Ascending aorta (tissue), 2 donors: ENCODE data around the gene GOPC. TPM values are rescaled to one million over a fixed set of nuclear protein-coding genes. Genes with fewer than 3 reads are reported as not detected.

Experiments
- DNase-seq, 2 donors: peaks; one replicate each; pipeline ENCODE4 v3.0.0-alpha.2; 2019; ENCODE audit warnings: low spot score in 2 of 2
- H3K27ac ChIP-seq, 2 donors: fragments of 200-600 bp; sonication (generic); one replicate each; pipeline ENCODE4 v1.5.1; 2016 to 2017; ENCODE audit warnings: mild to moderate bottlenecking in 1 of 2
- H3K27me3 ChIP-seq: fragments of 200-600 bp; sonication (generic); one replicate; pipeline ENCODE4 v1.5.1; 2017
- H3K36me3 ChIP-seq, 2 donors: fragments of 200-600 bp; sonication (generic); one replicate each; pipeline ENCODE4 v1.5.1; 2016
- H3K4me1 ChIP-seq, 2 donors: fragments of 200-600 bp; sonication (generic); one replicate each; pipeline ENCODE4 v1.5.1; 2016 to 2017; ENCODE audit warnings: mild to moderate bottlenecking in 1 of 2
- H3K4me3 ChIP-seq, 2 donors: fragments of 200-600 bp; sonication (generic); one replicate each; pipeline ENCODE4 v1.5.1; 2016 to 2017; ENCODE audit warnings: mild to moderate bottlenecking in 1 of 2
- H3K9me3 ChIP-seq, 2 donors: fragments of 200-600 bp; sonication (generic); one replicate each; pipeline ENCODE4 v1.5.1; 2016
- intact Hi-C: fragments of 100-400 bp; cut with DNase I; formaldehyde crosslinking; loops from one replicate; pipeline ENCODE4 v1.15.1; 2023
- total RNA-seq: library from RNA; depleted of rRNA; stranded (reverse); fragments of >200 nt; gene quantifications from one replicate; pipeline ENCODE4 v1.1.0, GENCODE V29; 2016
- TF ChIP-seq, protein P1 (sequence below), 3 experiments: fragments of 200-600 bp in 2 of 3; fragments of 450-650 bp in 1 of 3; sonication (generic) in 2 of 3; IDR thresholded peaks; one replicate each; pipeline ENCODE4 v1.5.1; 2016 to 2019; ENCODE audit warnings: antibody characterized with exemption in 3 of 3, mild to moderate bottlenecking in 1 of 3, moderate library complexity in 1 of 3

Gene GOPC
- total RNA-seq, 1 donor from 2014 or later = 12.5 TPM

DNA sequence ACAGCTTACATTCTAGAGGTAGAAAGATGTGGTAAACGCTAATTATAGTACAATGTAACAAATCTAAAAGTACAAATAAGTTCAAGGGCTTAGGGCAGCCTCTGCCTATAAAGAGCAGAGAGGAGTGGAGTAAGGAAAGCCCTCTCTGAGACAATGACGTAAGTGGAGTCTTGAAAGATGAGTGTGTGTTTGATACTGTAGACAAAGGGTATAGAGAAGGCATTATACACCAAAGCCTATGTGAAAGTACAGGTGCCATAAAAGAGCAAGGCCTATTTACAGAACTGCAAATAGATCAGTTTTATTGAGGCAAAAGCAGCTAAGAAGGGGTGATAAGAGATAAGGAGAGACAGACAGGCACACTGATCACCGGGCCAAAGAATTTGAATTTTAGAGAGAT lies 10.9 kb downstream of the GOPC start:
- DNase-seq = no peak
- Histone ChIP-seq H3K4me3 (no peak overlapping the region), H3K36me3 (peaks cover 0 to 14% of the 10 kb centered on the region in 2 donors), H3K9me3 (no peaks in the 10 kb centered on the region), H3K4me1 (no peaks in the 10 kb centered on the region), H3K27ac (no peak overlapping the region), H3K27me3 (no peaks in the 10 kb centered on the region)
- TF ChIP-seq, protein P1, sequence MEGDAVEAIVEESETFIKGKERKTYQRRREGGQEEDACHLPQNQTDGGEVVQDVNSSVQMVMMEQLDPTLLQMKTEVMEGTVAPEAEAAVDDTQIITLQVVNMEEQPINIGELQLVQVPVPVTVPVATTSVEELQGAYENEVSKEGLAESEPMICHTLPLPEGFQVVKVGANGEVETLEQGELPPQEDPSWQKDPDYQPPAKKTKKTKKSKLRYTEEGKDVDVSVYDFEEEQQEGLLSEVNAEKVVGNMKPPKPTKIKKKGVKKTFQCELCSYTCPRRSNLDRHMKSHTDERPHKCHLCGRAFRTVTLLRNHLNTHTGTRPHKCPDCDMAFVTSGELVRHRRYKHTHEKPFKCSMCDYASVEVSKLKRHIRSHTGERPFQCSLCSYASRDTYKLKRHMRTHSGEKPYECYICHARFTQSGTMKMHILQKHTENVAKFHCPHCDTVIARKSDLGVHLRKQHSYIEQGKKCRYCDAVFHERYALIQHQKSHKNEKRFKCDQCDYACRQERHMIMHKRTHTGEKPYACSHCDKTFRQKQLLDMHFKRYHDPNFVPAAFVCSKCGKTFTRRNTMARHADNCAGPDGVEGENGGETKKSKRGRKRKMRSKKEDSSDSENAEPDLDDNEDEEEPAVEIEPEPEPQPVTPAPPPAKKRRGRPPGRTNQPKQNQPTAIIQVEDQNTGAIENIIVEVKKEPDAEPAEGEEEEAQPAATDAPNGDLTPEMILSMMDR (IDR thresholded peaks at IDR 0.05) = no peak
- intact Hi-C loops = no loop called here

DNA sequence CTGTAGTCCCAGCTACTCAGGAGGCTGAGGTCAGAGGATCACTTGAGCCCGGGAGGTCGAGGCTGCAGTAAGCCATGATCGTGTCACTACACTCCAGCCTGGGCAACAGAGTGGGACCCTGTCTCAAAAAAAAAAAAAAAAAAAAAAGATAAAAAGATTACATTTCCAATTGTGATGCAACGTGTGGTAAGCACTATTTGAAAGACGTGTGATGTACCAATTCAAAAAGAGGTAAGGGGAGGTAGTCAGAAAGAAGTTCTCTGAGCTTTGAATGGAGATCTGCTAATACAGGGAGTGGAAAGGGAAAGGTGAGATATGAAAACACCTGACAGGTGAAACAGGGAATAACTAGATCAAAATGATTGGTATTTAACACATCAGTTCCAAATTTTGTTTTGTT lies 11.9 kb downstream of the GOPC start:
- Histone ChIP-seq H3K27ac (no peak overlapping the region), H3K36me3 (peaks cover 0 to 14% of the 10 kb centered on the region in 2 donors), H3K4me3 (no peak overlapping the region), H3K9me3 (no peaks in the 10 kb centered on the region), H3K27me3 (no peaks in the 10 kb centered on the region), H3K4me1 (no peaks in the 10 kb centered on the region)
- TF ChIP-seq, protein P1 (IDR thresholded peaks at IDR 0.05) = no peak
- intact Hi-C loops = no loop called here
- no peak for DNase-seq

DNA sequence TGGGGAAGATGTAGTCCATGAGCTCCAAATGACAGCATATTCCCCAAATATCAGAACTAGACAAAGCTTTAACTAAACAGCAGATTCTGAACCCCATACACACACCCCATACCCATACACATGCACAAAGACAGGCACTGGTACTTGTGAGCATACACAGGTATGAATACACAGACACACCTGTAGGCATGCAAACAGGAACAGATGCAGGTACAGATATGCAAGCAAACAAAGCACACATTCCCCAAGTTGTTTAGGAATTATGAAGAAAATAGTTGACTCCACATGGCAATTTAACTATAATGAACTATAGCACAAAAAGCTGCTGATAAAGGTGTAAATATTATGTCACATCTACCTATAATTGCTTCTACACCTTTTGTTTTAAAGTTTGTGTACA lies 16.7 kb downstream of the GOPC start:
- H3K27ac ChIP-seq = no peak overlapping the region
- TF ChIP-seq, protein P1 (IDR thresholded peaks at IDR 0.05) = no peak

DNA sequence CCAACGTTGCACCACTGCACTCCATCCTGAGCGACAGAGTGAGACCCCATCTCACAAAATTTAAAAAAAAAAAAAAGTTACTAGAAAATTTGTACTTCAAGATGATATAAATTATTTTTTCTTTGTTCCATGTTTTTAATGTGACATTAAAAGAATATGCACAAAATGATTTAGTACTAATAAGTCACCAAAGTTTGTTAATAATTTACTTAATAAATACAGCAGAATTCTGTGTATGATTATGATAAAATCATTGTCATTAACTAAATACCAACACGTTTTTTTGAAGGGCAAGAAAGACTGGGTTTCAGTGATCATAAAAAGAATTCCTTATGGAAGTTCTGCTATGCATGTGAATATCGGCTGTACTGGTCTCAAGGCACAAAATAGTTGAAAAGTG lies 28.1 kb downstream of the GOPC start:
- H3K4me3 ChIP-seq = no peak overlapping the region
- no peak for DNase-seq
- H3K27me3 ChIP-seq = no peaks in the 10 kb centered on the region
- TF ChIP-seq, protein P1 (IDR thresholded peaks at IDR 0.05) = no peak
- intact Hi-C loops = no loop called here
- peaks cover 7 to 41% of the 10 kb centered on the region in 2 donors for H3K36me3 ChIP-seq
- no peak overlapping the region for H3K27ac ChIP-seq
- H3K9me3 ChIP-seq = no peaks in the 10 kb centered on the region
- no peaks in the 10 kb centered on the region for H3K4me1 ChIP-seq

More for the DNA sequence above, 16.7 kb downstream of the GOPC start:
- no peaks in the 10 kb centered on the region for H3K9me3 ChIP-seq
- no peaks in the 10 kb centered on the region for H3K27me3 ChIP-seq
- intact Hi-C loops = no loop called here
- H3K36me3 ChIP-seq = peaks cover 0 to 8% of the 10 kb centered on the region in 2 donors
- no peak overlapping the region for H3K4me3 ChIP-seq
- no peaks in the 10 kb centered on the region for H3K4me1 ChIP-seq
- no peak for DNase-seq

DNA sequence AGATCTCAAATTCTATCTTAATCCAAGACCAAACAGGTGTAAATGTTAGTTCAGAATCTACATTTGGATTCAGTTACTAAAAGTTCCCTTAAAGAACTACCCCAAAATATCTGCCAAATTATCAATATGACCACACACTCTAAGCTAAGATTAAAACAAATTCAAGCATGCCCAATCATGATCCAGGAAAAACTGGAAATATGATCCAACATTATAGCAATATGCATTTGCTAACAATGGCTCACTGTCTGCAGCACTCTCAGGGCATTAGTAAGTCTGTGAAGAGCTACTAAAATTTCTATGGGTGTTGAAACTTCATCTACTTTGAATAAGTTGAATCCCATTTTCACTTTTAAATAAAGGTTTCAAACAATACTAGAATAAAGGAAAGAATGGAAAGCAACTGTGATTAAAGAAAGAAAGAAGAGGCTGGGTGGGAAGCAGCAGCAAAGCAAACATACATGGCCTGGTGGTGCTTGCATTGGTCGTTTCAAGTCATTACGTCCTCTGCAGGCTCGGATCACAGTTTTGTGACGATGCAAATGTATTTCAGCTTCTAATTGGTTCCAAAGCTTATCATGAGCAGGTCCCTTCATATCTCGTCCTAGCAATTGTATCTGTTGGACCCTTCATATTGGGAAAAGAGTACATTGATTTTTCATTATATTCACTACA lies 29.2 kb downstream of the GOPC start:
- Histone ChIP-seq H3K4me1 (no peaks in the 10 kb centered on the region), H3K9me3 (no peaks in the 10 kb centered on the region), H3K4me3 (no peak overlapping the region), H3K36me3 (peaks cover 13 to 51% of the 10 kb centered on the region in 2 donors), H3K27ac (no peak overlapping the region), H3K27me3 (no peaks in the 10 kb centered on the region)
- TF ChIP-seq, protein P1 (IDR thresholded peaks at IDR 0.05) = no peak
- intact Hi-C loops = no loop called here
- DNase-seq = no peak
